ENCODE measurements around the gene XPNPEP1. TPM values are rescaled to one million over a fixed set of nuclear protein-coding genes. Genes with fewer than 3 reads are reported as not detected.
A peak's percentile ranks its signal among the peaks of the same experiment; 100 is the strongest.

Gene XPNPEP1
- total RNA-seq, 1 donor from 2014 or later = 35.7 TPM

DNA sequence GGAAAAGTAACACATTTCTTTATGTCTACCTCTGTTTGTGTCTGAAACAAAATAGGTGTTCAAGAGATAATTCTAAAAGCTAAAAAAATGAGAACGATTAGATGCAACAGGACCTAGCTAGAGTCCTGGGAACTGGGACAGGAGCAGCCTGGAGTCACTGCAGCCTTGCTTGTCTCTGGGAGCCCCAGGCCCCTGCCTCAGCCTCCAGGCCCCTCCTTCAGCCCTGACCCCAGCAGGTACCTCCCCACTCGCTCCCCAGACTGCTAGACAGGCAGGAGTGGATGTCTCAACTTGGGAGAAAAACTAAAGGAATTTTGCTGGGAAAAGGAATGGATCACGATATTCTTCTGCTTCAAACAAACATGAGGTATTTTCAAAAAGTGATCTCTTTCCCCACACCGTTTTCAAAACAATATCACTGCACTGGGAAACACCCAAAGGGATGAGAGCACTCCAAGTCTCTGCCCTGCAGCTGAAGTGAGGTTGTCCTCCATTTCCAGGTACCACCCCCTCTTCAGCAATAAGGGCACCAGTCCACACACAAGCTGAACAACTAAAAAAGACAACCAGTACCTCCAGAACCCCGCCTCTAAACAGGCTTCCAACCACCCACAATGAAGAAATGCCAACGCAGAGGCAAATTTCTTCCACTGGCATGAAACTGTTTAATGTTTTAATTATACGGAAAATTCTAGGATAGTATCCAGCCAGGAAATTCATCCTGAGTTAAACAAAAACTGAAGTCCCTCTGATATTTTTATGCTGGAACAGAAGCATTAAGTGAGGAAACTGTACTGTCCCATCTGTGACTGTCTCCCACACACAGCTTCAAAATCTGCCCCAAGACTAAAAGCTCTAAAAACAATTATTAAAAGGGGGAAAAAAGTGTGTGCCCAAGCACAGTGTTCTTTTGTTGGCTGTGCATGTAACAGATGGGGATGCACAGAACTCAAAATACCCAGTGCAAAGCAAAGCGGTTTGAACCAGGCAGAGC is 47.2 kb downstream of the XPNPEP1 start:
- Histone ChIP-seq H3K9me3 (replicated peaks) (no peaks in the 10 kb centered on the region), H3K27ac (replicated peaks) (peak overlapping the region; percentile 72), H3K4me1 (peaks cover 14% of the 10 kb centered on the region), H3K4me3 (no peak overlapping the region), H3K36me3 (peaks cover 92% of the 10 kb centered on the region), H3K27me3 (ENCODE audit: low read depth) (no peaks in the 10 kb centered on the region)
- intact Hi-C loops (cut with micrococcal nuclease) = no loop called here
- TF ChIP-seq, protein P1, sequence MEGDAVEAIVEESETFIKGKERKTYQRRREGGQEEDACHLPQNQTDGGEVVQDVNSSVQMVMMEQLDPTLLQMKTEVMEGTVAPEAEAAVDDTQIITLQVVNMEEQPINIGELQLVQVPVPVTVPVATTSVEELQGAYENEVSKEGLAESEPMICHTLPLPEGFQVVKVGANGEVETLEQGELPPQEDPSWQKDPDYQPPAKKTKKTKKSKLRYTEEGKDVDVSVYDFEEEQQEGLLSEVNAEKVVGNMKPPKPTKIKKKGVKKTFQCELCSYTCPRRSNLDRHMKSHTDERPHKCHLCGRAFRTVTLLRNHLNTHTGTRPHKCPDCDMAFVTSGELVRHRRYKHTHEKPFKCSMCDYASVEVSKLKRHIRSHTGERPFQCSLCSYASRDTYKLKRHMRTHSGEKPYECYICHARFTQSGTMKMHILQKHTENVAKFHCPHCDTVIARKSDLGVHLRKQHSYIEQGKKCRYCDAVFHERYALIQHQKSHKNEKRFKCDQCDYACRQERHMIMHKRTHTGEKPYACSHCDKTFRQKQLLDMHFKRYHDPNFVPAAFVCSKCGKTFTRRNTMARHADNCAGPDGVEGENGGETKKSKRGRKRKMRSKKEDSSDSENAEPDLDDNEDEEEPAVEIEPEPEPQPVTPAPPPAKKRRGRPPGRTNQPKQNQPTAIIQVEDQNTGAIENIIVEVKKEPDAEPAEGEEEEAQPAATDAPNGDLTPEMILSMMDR (IDR thresholded peaks at IDR 0.05; ENCODE audit: borderline replicate concordance) = no peak
- DNase-seq = no peak

DNA sequence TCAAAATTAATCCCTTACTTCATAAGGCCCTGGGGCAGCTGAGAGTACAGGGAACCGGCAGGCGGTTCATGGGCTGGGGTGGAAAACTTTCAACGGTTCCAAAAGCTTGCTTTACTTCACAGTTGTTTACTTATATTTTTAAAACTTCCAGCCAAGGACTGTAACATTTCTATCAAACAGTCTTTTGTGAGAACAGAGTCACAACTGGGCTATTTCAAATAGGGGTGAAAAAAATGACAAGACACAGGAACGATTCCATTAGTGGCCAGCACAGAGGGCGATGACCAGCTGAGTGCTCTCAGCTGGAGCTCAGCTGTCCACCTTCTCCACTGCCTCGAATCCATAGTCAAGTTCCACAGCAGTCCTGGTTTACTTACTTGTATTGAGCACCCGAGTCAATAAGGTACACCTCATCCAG is 48.2 kb downstream of the XPNPEP1 start:
- H3K4me1 ChIP-seq = peaks cover 13% of the 10 kb centered on the region
- intact Hi-C loops (cut with micrococcal nuclease) = no loop called here
- TF ChIP-seq, protein P1 (IDR thresholded peaks at IDR 0.05; ENCODE audit: borderline replicate concordance) = no peak

DNA sequence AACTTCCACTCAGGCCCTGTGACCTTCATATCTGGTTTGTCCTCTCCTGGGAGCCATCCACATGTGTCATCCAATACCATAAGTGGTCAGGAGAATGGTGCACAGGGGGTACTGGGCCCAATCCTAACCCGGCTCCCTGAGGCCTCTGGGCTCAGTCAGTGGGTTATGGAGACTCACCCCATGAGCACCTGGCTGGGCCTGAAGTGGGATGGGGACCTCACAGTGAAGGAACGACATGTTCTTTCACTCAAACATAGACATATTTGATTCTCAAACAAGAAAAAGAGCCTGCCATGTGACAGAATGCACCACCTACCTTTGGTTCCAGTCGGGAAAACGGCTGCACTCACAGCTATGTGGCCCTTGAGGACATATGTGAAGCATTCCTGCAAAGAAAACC is 51.8 kb downstream of the XPNPEP1 start:
- no peak overlapping the region for H3K27ac ChIP-seq (replicated peaks)
- DNase-seq = no peak
- peaks cover 97% of the 10 kb centered on the region for H3K36me3 ChIP-seq
- no peaks in the 10 kb centered on the region for H3K27me3 ChIP-seq (ENCODE audit: low read depth)
- intact Hi-C loops (cut with micrococcal nuclease) = no loop called here
- TF ChIP-seq, protein P1 (IDR thresholded peaks at IDR 0.05; ENCODE audit: borderline replicate concordance) = no peak
- no peak overlapping the region for H3K4me3 ChIP-seq
- no peaks in the 10 kb centered on the region for H3K9me3 ChIP-seq (replicated peaks)
- H3K4me1 ChIP-seq = peaks cover 23% of the 10 kb centered on the region

More for the DNA sequence above, 48.2 kb downstream of the XPNPEP1 start:
- Histone ChIP-seq H3K27ac (replicated peaks) (peak overlapping the region; percentile 72), H3K4me3 (no peak overlapping the region), H3K36me3 (peaks cover 92% of the 10 kb centered on the region), H3K27me3 (ENCODE audit: low read depth) (no peaks in the 10 kb centered on the region), H3K9me3 (replicated peaks) (no peaks in the 10 kb centered on the region)
- no peak for DNase-seq

DNA sequence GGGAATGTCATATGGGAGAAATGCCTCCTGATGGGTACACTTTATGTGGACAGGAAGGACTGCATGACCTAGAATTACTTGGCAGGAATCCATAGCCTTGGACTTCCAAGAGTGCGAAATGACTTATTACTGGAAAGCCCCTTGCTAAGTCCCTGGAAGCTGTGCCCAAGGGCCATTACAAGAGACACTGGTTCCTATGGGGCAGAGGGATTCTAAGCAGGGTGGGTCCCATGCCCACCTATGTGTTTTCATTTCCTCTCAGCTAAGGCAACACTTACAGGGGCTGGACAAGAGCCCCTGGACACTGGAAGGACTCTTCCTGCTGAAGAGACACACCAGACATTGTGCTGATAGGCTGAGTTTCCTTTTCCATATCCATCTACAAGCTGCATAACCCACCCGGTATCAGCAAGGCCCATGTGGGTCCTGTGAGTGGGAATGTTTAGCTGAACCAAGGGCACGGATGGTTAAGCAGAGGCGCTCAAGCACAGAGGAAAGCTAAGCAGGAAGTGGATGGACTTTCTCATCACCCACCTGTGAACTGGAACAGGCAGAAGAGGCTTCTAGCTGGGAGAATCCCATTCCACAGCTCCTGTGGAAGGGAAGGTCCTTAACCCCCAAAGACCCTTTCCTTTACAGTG is 56.2 kb downstream of the XPNPEP1 start:
- intact Hi-C loops (cut with micrococcal nuclease) = no loop called here
- Histone ChIP-seq H3K27ac (replicated peaks) (no peak overlapping the region), H3K36me3 (peaks cover 94% of the 10 kb centered on the region), H3K9me3 (replicated peaks) (peaks cover 15% of the 10 kb centered on the region), H3K27me3 (ENCODE audit: low read depth) (no peaks in the 10 kb centered on the region), H3K4me1 (peaks cover 16% of the 10 kb centered on the region), H3K4me3 (no peak overlapping the region)
- no peak for DNase-seq
- TF ChIP-seq, protein P1 (IDR thresholded peaks at IDR 0.05; ENCODE audit: borderline replicate concordance) = no peak

DNA sequence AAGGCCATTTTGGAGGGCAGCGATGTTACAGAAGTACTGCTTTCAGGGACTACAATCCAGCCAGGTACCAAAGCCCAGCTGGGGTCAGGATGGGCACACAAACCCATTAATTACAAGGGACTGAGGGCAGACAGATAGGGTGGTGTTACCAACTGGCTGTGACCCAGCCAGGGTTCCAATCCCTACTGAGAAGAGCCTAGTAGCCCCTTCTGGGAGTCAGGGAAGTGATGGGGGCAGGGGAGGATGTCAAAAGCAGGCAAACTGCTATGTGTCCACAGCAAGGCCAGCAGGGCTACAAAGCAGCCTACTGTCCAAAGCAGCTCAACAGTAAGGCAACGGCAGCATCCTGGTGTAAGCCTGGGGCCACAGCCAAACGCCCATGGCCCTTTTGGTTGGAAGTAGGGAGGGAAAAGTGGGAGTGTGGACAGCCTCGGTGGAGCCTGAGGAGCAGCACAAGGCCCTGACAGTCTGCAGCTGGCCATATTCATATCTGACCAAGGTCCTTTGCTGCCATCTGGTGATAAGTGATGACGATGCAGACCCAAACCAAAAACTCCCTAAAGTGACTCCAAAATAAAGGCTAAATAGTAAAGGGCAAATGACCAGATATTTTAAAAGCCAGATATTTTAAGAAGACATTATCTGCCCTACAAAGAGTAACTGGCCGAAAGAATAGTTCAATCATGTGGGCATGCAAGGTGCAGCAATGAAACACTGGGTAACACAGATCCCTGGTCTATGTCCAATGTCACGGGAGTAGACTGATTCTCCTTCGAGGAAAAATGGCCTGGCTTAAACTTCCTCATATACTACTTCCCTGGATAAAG is 56.9 kb downstream of the XPNPEP1 start:
- Histone ChIP-seq H3K27ac (replicated peaks) (no peak overlapping the region), H3K36me3 (peaks cover 87% of the 10 kb centered on the region), H3K9me3 (replicated peaks) (peaks cover 18% of the 10 kb centered on the region), H3K27me3 (ENCODE audit: low read depth) (no peaks in the 10 kb centered on the region), H3K4me3 (no peak overlapping the region), H3K4me1 (peaks cover 14% of the 10 kb centered on the region)
- intact Hi-C loops (cut with micrococcal nuclease) = no loop called here
- TF ChIP-seq, protein P1 (IDR thresholded peaks at IDR 0.05; ENCODE audit: borderline replicate concordance) = peak; percentile 45
- peak; percentile 52 for DNase-seq
